Activated CD8-positive, alpha-beta T cell treated with anti-CD3 and anti-CD28 coated beads for 36 hours (primary cell): ENCODE data around the gene DHRSX. TPM values are rescaled to one million over a fixed set of nuclear protein-coding genes. Genes with fewer than 3 reads are reported as not detected.
"Not testable (repeated sequence)": the region's sequence is repeated elsewhere in the genome, so short reads cannot be mapped to it uniquely, and the experiment has no call there.

Experiments used
- ATAC-seq: fragments of 200-7000 bp; cut with Tn5 transposase; one replicate; pipeline ENCODE4 v1.10.0; 2021; ENCODE audit warnings: mild to moderate bottlenecking, moderate library complexity
- CTCF ChIA-PET: fragments of 350-600 bp; sonication (Branson Sonifier 250); formaldehyde crosslinking; loops from one replicate; lab custom pipeline; 2021; ENCODE audit warnings: antibody characterized with exemption; lab: Charles Lee
- POLR2A ChIA-PET: fragments of 350-600 bp; sonication (Branson Sonifier 250); formaldehyde crosslinking; loops from one replicate; lab custom pipeline; 2021; ENCODE audit warnings: antibody characterized with exemption; lab: Charles Lee
- DNase-seq: peaks from one replicate; pipeline ENCODE4 v3.0.0-alpha.2; 2020
- H3K27ac Mint-ChIP-seq: one replicate; pipeline ENCODE4 v1.8.0; 2021; ENCODE audit warnings: mild to moderate bottlenecking, mixed read lengths
- H3K27me3 Mint-ChIP-seq: one replicate; pipeline ENCODE4 v1.8.0; 2021; ENCODE audit warnings: mixed read lengths
- H3K36me3 Mint-ChIP-seq: one replicate; pipeline ENCODE4 v1.8.0; 2021; ENCODE audit warnings: low read depth, mixed read lengths
- H3K4me1 Mint-ChIP-seq: one replicate; pipeline ENCODE4 v1.8.0; 2021; ENCODE audit warnings: low read depth, mixed read lengths
- H3K4me3 Mint-ChIP-seq: one replicate; pipeline ENCODE4 v1.8.0; 2021; ENCODE audit warnings: mild to moderate bottlenecking, moderate library complexity, mixed read lengths
- H3K9me3 Mint-ChIP-seq: one replicate; pipeline ENCODE4 v1.8.0; 2021; ENCODE audit warnings: mixed read lengths
- CTCF ChIP-seq: fragments of 200-600 bp; IDR thresholded peaks from one replicate; pipeline ENCODE4 v1.8.0; 2022; ENCODE audit warnings: antibody characterized with exemption, mild to moderate bottlenecking
- intact Hi-C: fragments of 100-400 bp; cut with micrococcal nuclease; formaldehyde crosslinking; loops from one replicate; pipeline ENCODE4 v1.10.0; 2022
- total RNA-seq, 2 experiments: library from RNA; stranded (reverse); gene quantifications; one replicate each; pipeline ENCODE4 v1.2.3, GENCODE V29; 2021

The DHRSX gene
- total RNA-seq, 2 experiments from 2014 or later: 19.7 to 22.0 TPM

DNA sequence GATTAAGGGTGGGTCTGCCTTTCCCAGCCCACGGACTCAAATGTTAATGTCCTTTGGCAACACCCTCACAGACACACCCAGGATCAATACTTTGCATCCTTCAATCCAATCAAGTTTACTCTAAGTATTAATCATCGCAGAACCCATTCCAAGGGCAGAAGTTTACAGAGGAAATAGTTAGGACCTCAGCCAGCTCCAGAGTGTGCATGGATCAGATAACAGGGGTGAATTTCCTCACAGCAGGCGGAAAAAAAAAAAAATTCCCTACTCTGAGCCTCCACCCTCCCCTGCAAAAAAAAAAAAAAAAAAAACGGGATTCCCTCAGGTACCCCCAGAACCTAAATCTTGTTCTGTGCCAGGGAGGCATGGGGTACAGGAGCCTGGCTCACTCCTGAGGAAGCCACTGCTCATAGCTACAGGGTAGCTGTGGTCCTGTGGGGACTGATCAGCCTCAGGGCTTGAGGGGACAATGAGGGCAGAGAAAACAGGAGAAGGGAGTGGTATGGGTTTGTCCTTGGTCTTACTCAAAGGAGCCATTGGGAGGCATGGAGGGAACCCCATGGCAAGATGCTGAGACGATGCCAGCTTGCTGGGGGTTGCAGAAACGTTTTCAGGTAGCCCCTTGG, 113.0 kb downstream of the DHRSX start:
- ATAC-seq (no peak), DNase-seq (no peak)
- H3K9me3 Mint-ChIP-seq: peaks cover 11% of the 10 kb centered on the region
- peaks cover 26% of the 10 kb centered on the region for H3K36me3 Mint-ChIP-seq
- no peak for TF ChIP-seq CTCF
- H3K27ac Mint-ChIP-seq: no peak overlapping the region
- no peaks in the 10 kb centered on the region for H3K27me3 Mint-ChIP-seq
- no peak overlapping the region for H3K4me3 Mint-ChIP-seq
- intact Hi-C loops: no loop called here
- ChIA-PET CTCF (no interaction called here), POLR2A (no interaction called here)
- no peaks in the 10 kb centered on the region for H3K4me1 Mint-ChIP-seq

GRCh38 chrX:2385224-2385623, 115.6 kb downstream of the DHRSX start:
- ATAC-seq: no peak
- DNase-seq: no peak
- no peaks in the 10 kb centered on the region for H3K4me1 Mint-ChIP-seq
- intact Hi-C loops: no loop called here
- H3K9me3 Mint-ChIP-seq: no peaks in the 10 kb centered on the region
- H3K27ac Mint-ChIP-seq: no peak overlapping the region
- CTCF ChIA-PET: no interaction called here
- no peaks in the 10 kb centered on the region for H3K27me3 Mint-ChIP-seq
- TF ChIP-seq CTCF: no peak
- peaks cover 12% of the 10 kb centered on the region for H3K36me3 Mint-ChIP-seq
- POLR2A ChIA-PET: no interaction called here
- H3K4me3 Mint-ChIP-seq: no peak overlapping the region

DNA sequence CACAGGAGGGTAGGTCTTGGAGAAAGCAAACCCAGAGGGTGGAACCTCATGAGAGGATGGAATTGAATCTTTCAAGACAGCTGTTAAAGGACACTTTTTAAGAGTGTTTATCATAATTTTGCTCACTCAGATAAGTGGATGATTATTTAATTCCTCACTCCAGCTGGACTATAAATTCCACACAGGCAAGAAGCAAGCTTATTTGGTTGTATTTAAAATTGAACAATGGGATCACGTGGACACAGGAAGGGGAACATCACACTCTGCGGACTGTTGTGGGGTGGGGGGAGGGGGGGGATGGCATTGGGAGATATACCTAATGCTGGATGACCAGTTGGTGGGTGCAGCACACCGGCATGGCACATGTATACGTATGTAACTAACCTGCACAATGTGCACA, 116.3 kb downstream of the DHRSX start:
- no peak for TF ChIP-seq CTCF
- CTCF ChIA-PET: no interaction called here
- no peak for ATAC-seq
- H3K9me3 Mint-ChIP-seq: no peaks in the 10 kb centered on the region
- H3K36me3 Mint-ChIP-seq: peaks cover 12% of the 10 kb centered on the region
- H3K27me3 Mint-ChIP-seq: no peaks in the 10 kb centered on the region
- intact Hi-C loops: no loop called here
- no peak for DNase-seq
- POLR2A ChIA-PET: no interaction called here
- H3K4me1 Mint-ChIP-seq: no peaks in the 10 kb centered on the region
- no peak overlapping the region for H3K4me3 Mint-ChIP-seq
- no peak overlapping the region for H3K27ac Mint-ChIP-seq

DNA sequence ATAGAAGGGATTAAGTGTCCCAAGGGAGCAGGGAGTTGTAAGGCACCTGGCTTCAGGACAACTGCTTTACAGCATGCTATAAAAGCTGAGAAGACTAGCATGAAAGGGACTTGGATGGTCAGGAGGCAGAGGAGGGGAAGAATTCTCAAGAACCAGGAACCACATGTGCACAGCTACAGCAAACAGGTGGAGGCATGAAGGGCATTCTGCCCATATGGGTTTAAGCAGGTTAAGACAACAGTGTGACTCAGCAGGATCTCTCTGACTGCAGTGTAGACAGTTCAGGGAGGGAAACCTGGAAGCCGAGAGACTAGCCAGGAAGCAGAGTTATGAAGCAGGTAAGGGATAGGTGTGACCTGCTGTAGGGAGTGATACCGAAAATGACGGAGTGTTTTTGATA, 117.0 kb downstream of the DHRSX start:
- no peak for ATAC-seq
- peaks cover 11% of the 10 kb centered on the region for H3K36me3 Mint-ChIP-seq
- H3K27ac Mint-ChIP-seq: no peak overlapping the region
- POLR2A ChIA-PET: no interaction called here
- no peak for TF ChIP-seq CTCF
- no peak overlapping the region for H3K4me3 Mint-ChIP-seq
- H3K4me1 Mint-ChIP-seq: no peaks in the 10 kb centered on the region
- no peaks in the 10 kb centered on the region for H3K27me3 Mint-ChIP-seq
- intact Hi-C loops: no loop called here
- CTCF ChIA-PET: no interaction called here
- no peak for DNase-seq
- no peaks in the 10 kb centered on the region for H3K9me3 Mint-ChIP-seq

GRCh38 chrX:2383144-2383543, 117.6 kb downstream of the DHRSX start:
- CTCF ChIA-PET: no interaction called here
- TF ChIP-seq CTCF: no peak
- Mint-ChIP-seq H3K4me1 (no peaks in the 10 kb centered on the region), H3K9me3 (no peaks in the 10 kb centered on the region), H3K27me3 (no peaks in the 10 kb centered on the region), H3K27ac (no peak overlapping the region), H3K4me3 (no peak overlapping the region), H3K36me3 (peaks cover 11% of the 10 kb centered on the region)
- ATAC-seq (no peak), DNase-seq (no peak)
- intact Hi-C loops: no loop called here
- POLR2A ChIA-PET: no interaction called here

- H3K27me3 Mint-ChIP-seq, POLR2A ChIA-PET, CTCF ChIA-PET, DNase-seq, intact Hi-C loops, H3K4me3 Mint-ChIP-seq, H3K9me3 Mint-ChIP-seq, ATAC-seq, H3K4me1 Mint-ChIP-seq, H3K27ac Mint-ChIP-seq: not testable (repeated sequence)
- H3K36me3 Mint-ChIP-seq: peaks cover 15% of the 10 kb centered on the region
These were observed 118.2 kb downstream of the DHRSX start for GRCh38 chrX:2382433-2383048.
